ENCODE data around the gene SPINK6.

SPINK6 gene

GRCh38 chr5:148202531-148203203, at the start of gene SPINK6:
Gene SPINK6 (plus strand): TSS chr5:148203042. CDS start chr5:148203097, 55 bp downstream.
- DNase-seq = no peak

GRCh38 chr5:148156609-148157008, 46.2 kb upstream of the SPINK6 start:
- DNase-seq = no peak

GRCh38 chr5:148162038-148162437, 40.8 kb upstream of the SPINK6 start:
- no peak for DNase-seq

GRCh38 chr5:148163345-148163744, 39.5 kb upstream of the SPINK6 start:
- no peak for DNase-seq

- DNase-seq = no peak
Measured at GRCh38 chr5:148166550-148167283, 36.1 kb upstream of the SPINK6 start.

GRCh38 chr5:148168246-148168645, 34.6 kb upstream of the SPINK6 start, which contains the start of gene SPINK14:
Gene SPINK14 (plus strand): TSS chr5:148168546. CDS start chr5:148169733, 1,187 bp downstream.
- DNase-seq = no peak

GRCh38 chr5:148172377-148172776, 30.5 kb upstream of the SPINK6 start:
- DNase-seq = no peak

- DNase-seq = no peak
Measured at GRCh38 chr5:148176480-148176879, 26.4 kb upstream of the SPINK6 start.

- DNase-seq = no peak
Measured at GRCh38 chr5:148177207-148177606, 25.6 kb upstream of the SPINK6 start.

- no peak for DNase-seq
Measured at GRCh38 chr5:148179234-148179824, 23.5 kb upstream of the SPINK6 start.

- DNase-seq = no peak
Measured at GRCh38 chr5:148186248-148187003, 16.4 kb upstream of the SPINK6 start.

GRCh38 chr5:148191010-148191409, 11.8 kb upstream of the SPINK6 start:
- DNase-seq = no peak

- DNase-seq = no peak
Measured at GRCh38 chr5:148193202-148193601, 9.6 kb upstream of the SPINK6 start.

GRCh38 chr5:148201151-148201550, 1.7 kb upstream of the SPINK6 start:
- no peak for DNase-seq

GRCh38 chr5:148205044-148205806, 2.4 kb downstream of the SPINK6 start:
- no peak for DNase-seq

GRCh38 chr5:148205865-148206264, 3.0 kb downstream of the SPINK6 start:
- no peak for DNase-seq

GRCh38 chr5:148206620-148207019, 3.8 kb downstream of the SPINK6 start:
- no peak for DNase-seq

GRCh38 chr5:148208226-148208625, 5.4 kb downstream of the SPINK6 start:
- DNase-seq = no peak

- DNase-seq = no peak
Measured at GRCh38 chr5:148209151-148209770, 6.4 kb downstream of the SPINK6 start.

- no peak for DNase-seq
Measured at GRCh38 chr5:148214665-148215185, 11.9 kb downstream of the SPINK6 start.

- DNase-seq = no peak
Measured at GRCh38 chr5:148221508-148221907, 18.7 kb downstream of the SPINK6 start.
